Tibial nerve (tissue), 3 donors: ENCODE measurements around the gene MRPL54.

Source experiments
- POLR2A ChIP-seq, 2 donors: fragments of 450-650 bp; IDR thresholded peaks; one replicate each; pipeline ENCODE4 v1.6.1; 2017; ENCODE audit warnings: antibody characterized with exemption in 2 of 2, mild to moderate bottlenecking in 2 of 2, moderate library complexity in 2 of 2
- TF ChIP-seq, protein P1 (sequence below), 5 experiments: fragments of 200-600 bp in 3 of 5; fragments of 450-650 bp in 2 of 5; sonication (generic) in 3 of 5; IDR thresholded peaks; one replicate each; pipeline ENCODE4 v1.5.1; 2016 to 2019; ENCODE audit warnings: antibody characterized with exemption in 5 of 5, mild to moderate bottlenecking in 3 of 5, moderate library complexity in 2 of 5

- no peak for TF ChIP-seq POLR2A (IDR thresholded peaks at IDR 0.05)
- TF ChIP-seq, protein P1, sequence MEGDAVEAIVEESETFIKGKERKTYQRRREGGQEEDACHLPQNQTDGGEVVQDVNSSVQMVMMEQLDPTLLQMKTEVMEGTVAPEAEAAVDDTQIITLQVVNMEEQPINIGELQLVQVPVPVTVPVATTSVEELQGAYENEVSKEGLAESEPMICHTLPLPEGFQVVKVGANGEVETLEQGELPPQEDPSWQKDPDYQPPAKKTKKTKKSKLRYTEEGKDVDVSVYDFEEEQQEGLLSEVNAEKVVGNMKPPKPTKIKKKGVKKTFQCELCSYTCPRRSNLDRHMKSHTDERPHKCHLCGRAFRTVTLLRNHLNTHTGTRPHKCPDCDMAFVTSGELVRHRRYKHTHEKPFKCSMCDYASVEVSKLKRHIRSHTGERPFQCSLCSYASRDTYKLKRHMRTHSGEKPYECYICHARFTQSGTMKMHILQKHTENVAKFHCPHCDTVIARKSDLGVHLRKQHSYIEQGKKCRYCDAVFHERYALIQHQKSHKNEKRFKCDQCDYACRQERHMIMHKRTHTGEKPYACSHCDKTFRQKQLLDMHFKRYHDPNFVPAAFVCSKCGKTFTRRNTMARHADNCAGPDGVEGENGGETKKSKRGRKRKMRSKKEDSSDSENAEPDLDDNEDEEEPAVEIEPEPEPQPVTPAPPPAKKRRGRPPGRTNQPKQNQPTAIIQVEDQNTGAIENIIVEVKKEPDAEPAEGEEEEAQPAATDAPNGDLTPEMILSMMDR (IDR thresholded peaks at IDR 0.05), result no peak
Measured at GRCh38 chr19:3807131-3807480, 44.6 kb downstream of the MRPL54 start.
